ENCODE data around the gene EPN1. TPM values are rescaled to one million over a fixed set of nuclear protein-coding genes. Genes with fewer than 3 reads are reported as not detected.

EPN1 gene
- total and polyA plus RNA-seq, 4 donors: 18.6 to 117 (median 77.8) TPM

DNA sequence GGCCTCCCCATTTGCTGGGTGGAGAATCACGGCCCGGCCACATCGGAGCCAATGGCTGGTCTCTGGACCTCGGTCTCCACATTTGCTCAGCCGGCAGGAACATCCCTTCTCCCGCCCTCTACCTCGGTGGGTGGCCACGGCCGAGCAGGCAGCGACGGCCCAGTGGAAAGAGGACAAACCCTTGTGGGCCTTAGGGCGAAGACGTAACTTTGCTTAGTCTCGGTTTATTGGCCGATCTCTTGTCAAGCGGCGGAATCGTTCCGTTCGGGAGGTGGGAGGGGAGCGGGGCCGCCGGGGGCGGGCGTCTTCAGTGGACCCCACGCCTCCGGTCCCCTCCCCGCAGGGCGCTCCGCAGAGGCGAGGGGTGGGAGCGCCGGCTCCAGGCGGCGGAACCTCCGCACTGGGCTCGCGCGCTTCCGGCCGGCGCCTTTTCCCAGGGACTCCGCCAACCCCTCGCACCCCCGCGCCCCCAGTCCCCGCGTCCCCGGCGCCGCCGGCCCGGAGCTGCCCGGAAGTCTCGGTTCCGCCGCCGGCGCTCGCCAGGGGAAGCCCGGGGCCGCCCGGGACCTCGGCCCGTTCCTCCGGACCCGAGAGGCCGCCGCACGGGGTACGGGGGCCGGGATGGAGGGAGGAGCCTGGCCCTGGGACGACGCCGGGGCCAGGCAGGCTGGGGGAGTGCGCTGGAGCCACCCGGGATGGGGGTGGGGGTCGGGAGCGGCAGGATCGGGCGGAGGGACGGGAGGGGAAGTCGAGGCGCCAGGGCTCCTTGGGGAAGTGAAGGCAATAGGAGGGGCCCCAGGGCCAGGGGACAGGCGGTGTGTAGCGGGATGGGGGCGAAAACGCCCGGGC is 34.2 kb upstream of the EPN1 start, which contains the start of gene ZNF580:
TSS of gene ZNF580 (plus strand) at position 426 of the 849 bp plus-strand sequence. CDS start 1,507 bp downstream, outside the sequence.
- peak within 1 kb of the TSS; percentile 65 to 86 (median 79) for H3K4me3 ChIP-seq (ENCODE audit: low read depth in 1 of 3, low read length in 3 of 3)
- H3K9me3 ChIP-seq (ENCODE audit: control insufficient read depth in 4 of 4, low read length in 3 of 4): no peaks in the 10 kb centered on the region
- under 1% methylated on average over 89 of the region's 89 CpGs for WGBS
- H3K27ac ChIP-seq (ENCODE audit: low read depth in 1 of 2, low read length in 2 of 2): peak within 1 kb of the TSS; percentile 83 to 91
- peaks cover 26 to 78% (median 58%) of the 10 kb centered on the region in 4 donors for H3K4me1 ChIP-seq (ENCODE audit: control insufficient read depth in 4 of 4, insufficient read depth in 4 of 4, low read length in 3 of 4)
- peaks cover 0 to 9% (median under 1%) of the 10 kb centered on the region in 4 donors for H3K36me3 ChIP-seq (ENCODE audit: control insufficient read depth in 4 of 4, insufficient read depth in 3 of 4, low read depth in 1 of 4, low read length in 3 of 4)
- H3K27me3 ChIP-seq (ENCODE audit: control insufficient read depth in 4 of 4, insufficient read depth in 4 of 4, low read length in 3 of 4): no peaks in the 10 kb centered on the region
- no peak for TF ChIP-seq FOXA2 (IDR thresholded peaks at IDR 0.05)
- TF ChIP-seq, protein P1, sequence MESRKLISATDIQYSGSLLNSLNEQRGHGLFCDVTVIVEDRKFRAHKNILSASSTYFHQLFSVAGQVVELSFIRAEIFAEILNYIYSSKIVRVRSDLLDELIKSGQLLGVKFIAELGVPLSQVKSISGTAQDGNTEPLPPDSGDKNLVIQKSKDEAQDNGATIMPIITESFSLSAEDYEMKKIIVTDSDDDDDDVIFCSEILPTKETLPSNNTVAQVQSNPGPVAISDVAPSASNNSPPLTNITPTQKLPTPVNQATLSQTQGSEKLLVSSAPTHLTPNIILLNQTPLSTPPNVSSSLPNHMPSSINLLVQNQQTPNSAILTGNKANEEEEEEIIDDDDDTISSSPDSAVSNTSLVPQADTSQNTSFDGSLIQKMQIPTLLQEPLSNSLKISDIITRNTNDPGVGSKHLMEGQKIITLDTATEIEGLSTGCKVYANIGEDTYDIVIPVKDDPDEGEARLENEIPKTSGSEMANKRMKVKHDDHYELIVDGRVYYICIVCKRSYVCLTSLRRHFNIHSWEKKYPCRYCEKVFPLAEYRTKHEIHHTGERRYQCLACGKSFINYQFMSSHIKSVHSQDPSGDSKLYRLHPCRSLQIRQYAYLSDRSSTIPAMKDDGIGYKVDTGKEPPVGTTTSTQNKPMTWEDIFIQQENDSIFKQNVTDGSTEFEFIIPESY (IDR thresholded peaks at IDR 0.05): no peak
- peak in 1 of 2 donors; percentile 51 for TF ChIP-seq GABPA (IDR thresholded peaks at IDR 0.05 in 1 of 2, conservative IDR thresholded peaks at IDR 0.05 in 1 of 2)
- DNase-seq (ENCODE audit: low spot score): peak; percentile 74
- H3K9ac ChIP-seq (ENCODE audit: low read depth in 1 of 2, low read length in 2 of 2): peak within 1 kb of the TSS; percentile 66 to 84

DNA sequence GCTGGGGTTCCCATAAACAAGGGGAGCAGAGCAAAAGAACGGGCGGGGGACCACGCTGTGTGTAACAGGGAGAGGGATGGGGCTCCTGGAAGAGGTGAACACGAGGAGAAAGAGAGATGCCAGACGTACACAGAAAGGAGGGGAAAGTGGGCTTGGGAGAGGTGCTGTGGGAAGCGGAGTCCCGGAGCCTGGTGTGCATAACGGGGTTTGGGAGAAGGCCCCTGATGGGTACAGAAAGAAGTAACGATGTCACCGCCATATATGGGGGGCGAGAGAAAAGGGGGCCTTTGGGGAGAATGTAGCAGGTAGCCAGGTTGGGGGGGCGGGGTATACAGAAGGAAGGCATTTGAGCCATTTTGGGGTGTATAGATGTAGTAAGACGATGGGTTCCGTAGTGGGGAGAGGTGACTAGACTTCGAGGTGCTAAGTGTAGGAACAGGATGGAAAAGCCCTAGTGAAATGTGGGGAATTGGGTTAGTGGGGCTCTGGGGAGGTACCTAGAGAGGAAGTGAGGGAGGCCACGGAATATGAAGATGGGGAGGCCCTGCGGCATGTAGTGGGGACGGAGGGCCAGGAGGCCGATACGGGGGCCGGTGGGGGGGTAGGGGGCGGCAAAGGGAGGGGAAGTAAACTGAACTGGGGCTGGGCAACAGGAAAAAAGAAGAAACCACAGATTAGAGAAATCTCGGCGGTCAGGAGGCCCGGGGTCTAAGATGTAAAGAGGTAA is 33.4 kb upstream of the EPN1 start:
- no peaks in the 10 kb centered on the region for H3K27me3 ChIP-seq (ENCODE audit: control insufficient read depth in 4 of 4, insufficient read depth in 4 of 4, low read length in 3 of 4)
- TF ChIP-seq, protein P2, sequence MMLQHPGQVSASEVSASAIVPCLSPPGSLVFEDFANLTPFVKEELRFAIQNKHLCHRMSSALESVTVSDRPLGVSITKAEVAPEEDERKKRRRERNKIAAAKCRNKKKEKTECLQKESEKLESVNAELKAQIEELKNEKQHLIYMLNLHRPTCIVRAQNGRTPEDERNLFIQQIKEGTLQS (IDR thresholded peaks at IDR 0.05): no peak
- TF ChIP-seq HNF4A (conservative IDR thresholded peaks at IDR 0.05) (no peak), EGR1 (IDR thresholded peaks at IDR 0.05; ENCODE audit: low read depth in 2 of 2) (no peak), NR2F2 (IDR thresholded peaks at IDR 0.05) (no peak), TAF1 (conservative IDR thresholded peaks at IDR 0.05) (no peak), RAD21 (IDR thresholded peaks at IDR 0.05) (no peak)
- TF ChIP-seq, protein P3, sequence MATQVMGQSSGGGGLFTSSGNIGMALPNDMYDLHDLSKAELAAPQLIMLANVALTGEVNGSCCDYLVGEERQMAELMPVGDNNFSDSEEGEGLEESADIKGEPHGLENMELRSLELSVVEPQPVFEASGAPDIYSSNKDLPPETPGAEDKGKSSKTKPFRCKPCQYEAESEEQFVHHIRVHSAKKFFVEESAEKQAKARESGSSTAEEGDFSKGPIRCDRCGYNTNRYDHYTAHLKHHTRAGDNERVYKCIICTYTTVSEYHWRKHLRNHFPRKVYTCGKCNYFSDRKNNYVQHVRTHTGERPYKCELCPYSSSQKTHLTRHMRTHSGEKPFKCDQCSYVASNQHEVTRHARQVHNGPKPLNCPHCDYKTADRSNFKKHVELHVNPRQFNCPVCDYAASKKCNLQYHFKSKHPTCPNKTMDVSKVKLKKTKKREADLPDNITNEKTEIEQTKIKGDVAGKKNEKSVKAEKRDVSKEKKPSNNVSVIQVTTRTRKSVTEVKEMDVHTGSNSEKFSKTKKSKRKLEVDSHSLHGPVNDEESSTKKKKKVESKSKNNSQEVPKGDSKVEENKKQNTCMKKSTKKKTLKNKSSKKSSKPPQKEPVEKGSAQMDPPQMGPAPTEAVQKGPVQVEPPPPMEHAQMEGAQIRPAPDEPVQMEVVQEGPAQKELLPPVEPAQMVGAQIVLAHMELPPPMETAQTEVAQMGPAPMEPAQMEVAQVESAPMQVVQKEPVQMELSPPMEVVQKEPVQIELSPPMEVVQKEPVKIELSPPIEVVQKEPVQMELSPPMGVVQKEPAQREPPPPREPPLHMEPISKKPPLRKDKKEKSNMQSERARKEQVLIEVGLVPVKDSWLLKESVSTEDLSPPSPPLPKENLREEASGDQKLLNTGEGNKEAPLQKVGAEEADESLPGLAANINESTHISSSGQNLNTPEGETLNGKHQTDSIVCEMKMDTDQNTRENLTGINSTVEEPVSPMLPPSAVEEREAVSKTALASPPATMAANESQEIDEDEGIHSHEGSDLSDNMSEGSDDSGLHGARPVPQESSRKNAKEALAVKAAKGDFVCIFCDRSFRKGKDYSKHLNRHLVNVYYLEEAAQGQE (IDR thresholded peaks at IDR 0.05): no peak
- TF ChIP-seq, protein P1 (IDR thresholded peaks at IDR 0.05): no peak
- peaks cover 18 to 70% (median 51%) of the 10 kb centered on the region in 4 donors for H3K4me1 ChIP-seq (ENCODE audit: control insufficient read depth in 4 of 4, insufficient read depth in 4 of 4, low read length in 3 of 4)
- 1% methylated on average over 25 of the region's 25 CpGs for WGBS
- H3K36me3 ChIP-seq (ENCODE audit: control insufficient read depth in 4 of 4, insufficient read depth in 3 of 4, low read depth in 1 of 4, low read length in 3 of 4): peaks cover 0 to 9% (median under 1%) of the 10 kb centered on the region in 4 donors
- H3K27ac ChIP-seq (ENCODE audit: low read depth in 1 of 2, low read length in 2 of 2): peak overlapping the region; percentile 83 to 91
- H3K4me3 ChIP-seq (ENCODE audit: low read depth in 1 of 3, low read length in 3 of 3): peak overlapping the region; percentile 65 to 86 (median 79)
- H3K9ac ChIP-seq (ENCODE audit: low read depth in 1 of 2, low read length in 2 of 2): peak overlapping the region; percentile 58 to 84
- DNase-seq (ENCODE audit: low spot score): no peak
- no peaks in the 10 kb centered on the region for H3K9me3 ChIP-seq (ENCODE audit: control insufficient read depth in 4 of 4, low read length in 3 of 4)

Measured in liver (tissue), 9 donors.